Bronchial epithelial cell (primary cell): ENCODE measurements around the gene HIVEP3. TPM values are rescaled to one million over a fixed set of nuclear protein-coding genes. Genes with fewer than 3 reads are reported as not detected.
A peak's percentile ranks its signal among the peaks of the same experiment; 100 is the strongest.

Experiments
- DNase-seq: peaks from one replicate; pipeline ENCODE4 v3.0.0-alpha.2; 2010; ENCODE audit warnings: low read depth
- FAIRE-seq: peaks from 2 replicates; lab custom pipeline; 2011; peaks lifted over from hg19 to GRCh38; lab: Jason Lieb, UNC
- H3K27me3 ChIP-seq: 2 replicates; pipeline ENCODE4 v1.5.1; 2011; ENCODE audit warnings: low read length; ENCODE audit not compliant: control insufficient read depth, insufficient read depth
- H3K36me3 ChIP-seq: 2 replicates; pipeline ENCODE4 v1.5.1; 2011; ENCODE audit warnings: low read length; ENCODE audit not compliant: control insufficient read depth, insufficient read depth
- H3K4me3 ChIP-seq: 2 replicates; pipeline ENCODE4 v1.5.1; 2011; ENCODE audit warnings: mild to moderate bottlenecking, low read depth, low read length, control low read depth
- total RNA-seq: library from RNA; depleted of rRNA; stranded (reverse); fragments of >200 nt; gene quantifications from 2 replicates; pipeline ENCODE4 v1.2.1, GENCODE V29; 2014
- TF ChIP-seq, protein P1 (sequence below): IDR thresholded peaks from 2 replicates; pipeline ENCODE4 v1.5.1; 2011; ENCODE audit warnings: mild to moderate bottlenecking, moderate library complexity, low read length, control low read depth, inconsistent platforms; ENCODE audit not compliant: insufficient read depth, severe bottlenecking

HIVEP3 gene
- total RNA-seq, 1 donor from 2014 or later = under 0.01 TPM

DNA sequence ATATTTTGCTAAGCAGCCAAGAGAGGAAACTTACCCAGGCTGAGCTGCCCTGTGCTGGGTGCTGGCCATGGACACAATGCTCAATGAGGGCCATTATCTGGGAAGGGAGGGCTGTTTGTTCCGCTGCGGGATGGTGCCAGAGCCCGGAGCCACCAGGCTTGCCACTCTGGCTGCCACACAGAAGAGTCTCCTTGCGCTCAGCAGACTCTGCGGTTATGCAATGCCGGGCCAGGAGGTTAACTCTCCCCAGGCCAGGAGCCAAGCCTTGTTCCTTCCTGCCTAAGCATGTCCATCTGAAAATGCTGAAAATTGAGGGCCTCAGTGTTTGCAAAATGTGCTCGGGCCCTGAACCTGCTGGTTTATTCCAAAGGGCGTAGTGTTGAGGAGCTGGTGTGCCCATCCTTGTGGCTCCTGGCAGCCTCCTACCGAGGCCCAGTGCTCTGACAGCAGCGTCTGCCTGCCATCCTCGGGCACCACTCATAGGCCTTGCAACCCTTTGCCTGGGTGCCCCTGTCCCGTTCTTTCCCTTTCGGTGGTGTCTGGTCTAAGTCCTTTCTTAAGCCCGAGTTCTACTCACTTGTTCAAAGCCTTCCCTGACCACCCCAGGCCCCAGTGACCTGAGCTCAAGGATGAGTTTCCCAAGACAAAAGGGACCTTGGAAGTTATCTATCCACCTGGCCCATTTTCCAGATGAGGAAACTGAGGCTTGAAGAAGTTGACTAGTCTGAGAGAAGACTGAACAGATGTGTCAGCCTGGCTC is 300.5 kb downstream of the HIVEP3 start:
- Histone ChIP-seq H3K4me3 (no peak overlapping the region), H3K27me3 (no peaks in the 10 kb centered on the region), H3K36me3 (no peaks in the 10 kb centered on the region)
- FAIRE-seq = peak; percentile 64
- TF ChIP-seq, protein P1, sequence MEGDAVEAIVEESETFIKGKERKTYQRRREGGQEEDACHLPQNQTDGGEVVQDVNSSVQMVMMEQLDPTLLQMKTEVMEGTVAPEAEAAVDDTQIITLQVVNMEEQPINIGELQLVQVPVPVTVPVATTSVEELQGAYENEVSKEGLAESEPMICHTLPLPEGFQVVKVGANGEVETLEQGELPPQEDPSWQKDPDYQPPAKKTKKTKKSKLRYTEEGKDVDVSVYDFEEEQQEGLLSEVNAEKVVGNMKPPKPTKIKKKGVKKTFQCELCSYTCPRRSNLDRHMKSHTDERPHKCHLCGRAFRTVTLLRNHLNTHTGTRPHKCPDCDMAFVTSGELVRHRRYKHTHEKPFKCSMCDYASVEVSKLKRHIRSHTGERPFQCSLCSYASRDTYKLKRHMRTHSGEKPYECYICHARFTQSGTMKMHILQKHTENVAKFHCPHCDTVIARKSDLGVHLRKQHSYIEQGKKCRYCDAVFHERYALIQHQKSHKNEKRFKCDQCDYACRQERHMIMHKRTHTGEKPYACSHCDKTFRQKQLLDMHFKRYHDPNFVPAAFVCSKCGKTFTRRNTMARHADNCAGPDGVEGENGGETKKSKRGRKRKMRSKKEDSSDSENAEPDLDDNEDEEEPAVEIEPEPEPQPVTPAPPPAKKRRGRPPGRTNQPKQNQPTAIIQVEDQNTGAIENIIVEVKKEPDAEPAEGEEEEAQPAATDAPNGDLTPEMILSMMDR = no peak
- DNase-seq = peak; percentile 43

DNA sequence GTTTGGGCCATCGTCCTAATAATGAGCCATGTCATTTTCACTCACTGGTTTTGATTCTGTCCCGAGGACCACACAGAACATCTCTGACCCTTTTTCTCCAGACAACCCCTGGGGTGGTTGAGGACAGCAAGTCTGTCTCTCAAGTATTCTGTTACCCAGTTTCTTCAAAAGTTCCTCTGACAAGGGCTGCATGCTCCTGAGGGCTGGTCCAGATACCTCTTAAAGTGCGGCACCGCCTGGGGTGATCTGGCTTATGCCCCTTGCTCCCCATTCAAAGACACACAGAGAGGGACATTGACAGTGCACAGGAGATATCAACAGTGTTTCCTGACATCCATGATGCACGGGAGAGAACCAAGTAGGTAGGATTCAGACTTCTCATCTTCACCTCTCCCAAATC is 301.4 kb downstream of the HIVEP3 start:
- DNase-seq = no peak
- H3K4me3 ChIP-seq = no peak overlapping the region
- H3K36me3 ChIP-seq = no peaks in the 10 kb centered on the region
- TF ChIP-seq, protein P1 = no peak
- no peak for FAIRE-seq
- H3K27me3 ChIP-seq = no peaks in the 10 kb centered on the region

DNA sequence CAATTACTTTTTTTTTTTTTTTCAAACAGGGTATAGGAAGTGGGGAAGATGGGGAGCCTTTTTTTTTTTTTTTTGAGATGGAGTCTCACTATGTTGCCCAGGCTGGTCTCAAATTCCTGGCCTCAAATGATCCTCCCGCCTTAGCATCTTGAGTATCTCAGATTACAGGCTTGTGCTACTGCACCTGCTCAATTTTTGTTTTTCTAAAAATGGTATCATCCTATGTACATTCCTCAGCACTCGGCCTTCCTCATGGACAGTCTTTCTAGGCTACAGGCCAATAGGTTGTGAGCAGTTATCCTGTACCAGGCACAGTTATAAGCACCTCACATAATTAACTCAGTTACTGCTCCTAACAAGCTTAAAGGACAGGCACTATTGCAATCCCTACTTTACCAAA is 302.2 kb downstream of the HIVEP3 start:
- no peak for FAIRE-seq
- DNase-seq = no peak
- Histone ChIP-seq H3K27me3 (no peaks in the 10 kb centered on the region), H3K4me3 (no peak overlapping the region), H3K36me3 (no peaks in the 10 kb centered on the region)
- TF ChIP-seq, protein P1 = no peak

DNA sequence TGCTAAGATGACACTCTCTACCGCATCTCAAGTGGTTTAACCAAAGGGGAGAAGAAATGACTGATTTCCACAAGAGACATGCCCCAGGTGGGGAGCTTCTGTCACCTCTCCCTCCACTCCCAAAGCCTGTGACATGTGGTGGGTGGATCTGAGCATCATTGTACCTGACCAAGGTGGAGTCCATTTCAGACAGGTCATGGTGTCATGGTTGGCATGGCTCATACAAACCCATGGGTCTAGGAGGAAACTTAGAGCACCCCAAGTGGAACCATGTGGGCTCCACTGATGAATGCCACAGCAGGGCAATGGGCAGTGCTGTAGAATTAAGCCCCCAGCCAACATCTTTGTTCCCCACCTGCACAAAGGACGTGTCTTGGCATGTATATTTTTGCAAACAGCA is 302.7 kb downstream of the HIVEP3 start:
- DNase-seq = no peak
- FAIRE-seq = no peak
- Histone ChIP-seq H3K36me3 (no peaks in the 10 kb centered on the region), H3K27me3 (no peaks in the 10 kb centered on the region), H3K4me3 (no peak overlapping the region)
- TF ChIP-seq, protein P1 = no peak

DNA sequence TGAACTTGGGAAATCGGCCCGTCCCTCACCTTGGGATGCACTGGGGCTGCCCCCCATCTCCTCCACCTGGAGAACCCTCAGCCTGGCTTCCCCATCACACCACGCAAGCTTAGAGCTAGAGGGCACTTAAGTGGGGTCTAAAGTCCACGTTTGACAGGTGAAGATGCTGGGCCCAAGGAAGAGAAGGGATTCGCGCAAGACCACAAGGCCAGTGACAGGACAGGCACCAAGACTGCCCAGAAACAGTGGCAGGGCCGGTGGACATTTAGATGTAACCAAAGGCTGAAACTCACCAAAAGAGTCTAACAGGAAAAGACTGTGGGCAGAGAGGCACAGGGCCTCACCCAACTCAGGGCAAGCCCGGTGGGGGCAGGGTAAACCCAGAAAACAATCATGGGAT is 303.4 kb downstream of the HIVEP3 start:
- TF ChIP-seq, protein P1 = no peak
- FAIRE-seq (no peak), DNase-seq (no peak)
- Histone ChIP-seq H3K4me3 (no peak overlapping the region), H3K27me3 (no peaks in the 10 kb centered on the region), H3K36me3 (no peaks in the 10 kb centered on the region)

DNA sequence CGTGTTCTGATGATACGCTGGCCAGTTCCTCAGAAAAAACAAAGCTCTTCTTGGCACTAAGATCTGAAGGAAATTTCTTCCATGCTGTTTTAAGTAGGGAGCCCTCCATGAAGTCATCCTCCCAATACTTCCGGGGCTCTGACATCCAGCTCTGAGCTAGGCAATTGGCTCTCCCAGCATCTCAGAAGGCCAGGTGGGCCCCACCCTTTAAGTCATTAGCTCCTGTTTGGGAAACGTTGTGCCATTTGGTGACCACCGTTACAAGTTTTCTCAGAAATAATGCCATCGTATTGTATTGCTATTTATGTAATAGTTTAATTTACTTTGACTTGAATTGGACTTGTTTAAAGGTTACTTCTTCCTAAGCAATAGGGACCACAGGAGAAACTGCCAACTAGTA is 303.9 kb downstream of the HIVEP3 start:
- no peaks in the 10 kb centered on the region for H3K27me3 ChIP-seq
- DNase-seq (no peak), FAIRE-seq (no peak)
- TF ChIP-seq, protein P1 = no peak
- H3K36me3 ChIP-seq = no peaks in the 10 kb centered on the region
- H3K4me3 ChIP-seq = no peak overlapping the region
